T-helper 2 cell treated with Interferon-gamma antibody and Interleukin-4, amounts not matched to agents 5 μg/mL and 100 μg/mL, for 36 hours (primary cell): Measurements from ENCODE around the gene ANXA9.
A peak's percentile ranks its signal among the peaks of the same experiment; 100 is the strongest.

Experiments used
- DNase-seq: peaks from one replicate; pipeline ENCODE4 v3.0.0; 2021; ENCODE audit warnings: low spot score
- H3K27ac Mint-ChIP-seq: one replicate; pipeline ENCODE4 v1.8.0; 2021; ENCODE audit warnings: mild to moderate bottlenecking, mixed read lengths
- H3K27me3 Mint-ChIP-seq: one replicate; pipeline ENCODE4 v1.8.0; 2021; ENCODE audit warnings: low read depth, mixed read lengths
- H3K36me3 Mint-ChIP-seq: one replicate; pipeline ENCODE4 v1.8.0; 2021; ENCODE audit warnings: low read depth, mixed read lengths
- H3K4me1 Mint-ChIP-seq: one replicate; pipeline ENCODE4 v1.8.0; 2021; ENCODE audit warnings: low read depth, mixed read lengths
- H3K4me3 Mint-ChIP-seq: one replicate; pipeline ENCODE4 v1.8.0; 2022; ENCODE audit warnings: mild to moderate bottlenecking, moderate library complexity, mixed read lengths
- H3K9me3 Mint-ChIP-seq: one replicate; pipeline ENCODE4 v1.8.0; 2021; ENCODE audit warnings: mixed read lengths

Gene ANXA9

GRCh38 chr1:150970808-150971582 lies 11.1 kb upstream of the ANXA9 start:
- Mint-ChIP-seq H3K4me3 (peak overlapping the region; percentile 50), H3K4me1 (peaks cover 42% of the 10 kb centered on the region), H3K36me3 (peaks cover 42% of the 10 kb centered on the region), H3K27ac (peak overlapping the region; percentile 60), H3K9me3 (no peaks in the 10 kb centered on the region), H3K27me3 (no peaks in the 10 kb centered on the region)
- DNase-seq: no peak

GRCh38 chr1:150971583-150972416 lies 10.3 kb upstream of the ANXA9 start:
- Mint-ChIP-seq H3K4me1 (peaks cover 47% of the 10 kb centered on the region), H3K27me3 (no peaks in the 10 kb centered on the region)
- no peak for DNase-seq

GRCh38 chr1:150972417-150972940 lies 9.6 kb upstream of the ANXA9 start:
- no peaks in the 10 kb centered on the region for H3K9me3 Mint-ChIP-seq
- no peaks in the 10 kb centered on the region for H3K27me3 Mint-ChIP-seq
- H3K4me1 Mint-ChIP-seq: peaks cover 54% of the 10 kb centered on the region
- H3K36me3 Mint-ChIP-seq: peaks cover 28% of the 10 kb centered on the region
- peak overlapping the region; percentile 81 for H3K27ac Mint-ChIP-seq
- H3K4me3 Mint-ChIP-seq: peak overlapping the region; percentile 92
- DNase-seq: no peak

More at GRCh38 chr1:150971583-150972416, 10.3 kb upstream of the ANXA9 start:
- Mint-ChIP-seq H3K27ac (peak overlapping the region; percentile 81), H3K9me3 (no peaks in the 10 kb centered on the region), H3K4me3 (peak overlapping the region; percentile 92), H3K36me3 (peaks cover 34% of the 10 kb centered on the region)

GRCh38 chr1:150973258-150973835 lies 8.7 kb upstream of the ANXA9 start:
- peak overlapping the region; percentile 92 for H3K4me3 Mint-ChIP-seq
- H3K27me3 Mint-ChIP-seq: no peaks in the 10 kb centered on the region
- H3K36me3 Mint-ChIP-seq: peaks cover 20% of the 10 kb centered on the region
- no peaks in the 10 kb centered on the region for H3K9me3 Mint-ChIP-seq
- no peak for DNase-seq
- peak overlapping the region; percentile 81 for H3K27ac Mint-ChIP-seq
- peaks cover 56% of the 10 kb centered on the region for H3K4me1 Mint-ChIP-seq

GRCh38 chr1:150973836-150974579 lies 8.1 kb upstream of the ANXA9 start:
- H3K27me3 Mint-ChIP-seq: no peaks in the 10 kb centered on the region
- no peaks in the 10 kb centered on the region for H3K9me3 Mint-ChIP-seq
- H3K4me3 Mint-ChIP-seq: peak overlapping the region; percentile 92
- H3K36me3 Mint-ChIP-seq: peaks cover 14% of the 10 kb centered on the region
- DNase-seq: peak; percentile 38
- peak overlapping the region; percentile 81 for H3K27ac Mint-ChIP-seq
- H3K4me1 Mint-ChIP-seq: peaks cover 56% of the 10 kb centered on the region

- Mint-ChIP-seq H3K4me1 (peaks cover 59% of the 10 kb centered on the region), H3K27ac (peak within 1 kb of the TSS; percentile 82), H3K36me3 (peaks cover 14% of the 10 kb centered on the region), H3K9me3 (no peaks in the 10 kb centered on the region), H3K4me3 (peak within 1 kb of the TSS; percentile 92), H3K27me3 (no peaks in the 10 kb centered on the region)
- DNase-seq: peak; percentile 74
Observed at GRCh38 chr1:150974580-150975478, 7.3 kb upstream of the ANXA9 start, which contains the start of gene CERS2. CERS2 (minus strand) TSS chr1:150974835; CDS start chr1:150969090, 5,745 bp downstream.

GRCh38 chr1:150976401-150976821 lies 5.7 kb upstream of the ANXA9 start:
- no peak for DNase-seq
- H3K27me3 Mint-ChIP-seq: no peaks in the 10 kb centered on the region
- no peaks in the 10 kb centered on the region for H3K9me3 Mint-ChIP-seq
- peaks cover 9% of the 10 kb centered on the region for H3K36me3 Mint-ChIP-seq
- peaks cover 49% of the 10 kb centered on the region for H3K4me1 Mint-ChIP-seq
- peak overlapping the region; percentile 73 for H3K4me3 Mint-ChIP-seq
- peak overlapping the region; percentile 71 for H3K27ac Mint-ChIP-seq

GRCh38 chr1:150976879-150977694 lies 5.0 kb upstream of the ANXA9 start:
- peak overlapping the region; percentile 71 for H3K27ac Mint-ChIP-seq
- H3K36me3 Mint-ChIP-seq: peaks cover 9% of the 10 kb centered on the region
- peak; percentile 62 for DNase-seq
- no peaks in the 10 kb centered on the region for H3K27me3 Mint-ChIP-seq
- H3K4me1 Mint-ChIP-seq: peaks cover 42% of the 10 kb centered on the region
- peak overlapping the region; percentile 73 for H3K4me3 Mint-ChIP-seq
- H3K9me3 Mint-ChIP-seq: no peaks in the 10 kb centered on the region

- peaks cover 26% of the 10 kb centered on the region for H3K4me1 Mint-ChIP-seq
- H3K36me3 Mint-ChIP-seq: no peaks in the 10 kb centered on the region
- peak; percentile 80 for DNase-seq
- H3K27me3 Mint-ChIP-seq: no peaks in the 10 kb centered on the region
- no peaks in the 10 kb centered on the region for H3K9me3 Mint-ChIP-seq
- H3K4me3 Mint-ChIP-seq: peak overlapping the region; percentile 29
- peak overlapping the region; percentile 69 for H3K27ac Mint-ChIP-seq
Observed at GRCh38 chr1:150979092-150980056, 2.7 kb upstream of the ANXA9 start.

GRCh38 chr1:150981177-150981804 lies 801 bp upstream of the ANXA9 start:
- no peaks in the 10 kb centered on the region for H3K27me3 Mint-ChIP-seq
- no peak overlapping the region for H3K4me3 Mint-ChIP-seq
- H3K27ac Mint-ChIP-seq: no peak overlapping the region
- no peaks in the 10 kb centered on the region for H3K9me3 Mint-ChIP-seq
- H3K4me1 Mint-ChIP-seq: peaks cover 19% of the 10 kb centered on the region
- DNase-seq: no peak
- H3K36me3 Mint-ChIP-seq: no peaks in the 10 kb centered on the region
